ENCODE measurements around the gene MGMT. TPM values are rescaled to one million over a fixed set of nuclear protein-coding genes. Genes with fewer than 3 reads are reported as not detected.

Gene MGMT
- total RNA-seq, 1 experiment from 2014 or later: 11.5 TPM

- ATAC-seq (no peak), DNase-seq (ENCODE audit: low read depth, low spot score) (no peak)
- Histone ChIP-seq H3K9ac (ENCODE audit: low read length) (no peak overlapping the region), H3K4me3 (replicated peaks in 1 of 2; ENCODE audit: low read depth in 1 of 2, low read length in 2 of 2) (no peak overlapping the region), H3K9me3 (ENCODE audit: control insufficient read depth in 1 of 2, insufficient read depth in 1 of 2, low read depth in 1 of 2, low read length in 2 of 2) (peaks cover 19 to 29% of the 10 kb centered on the region in 2 experiments; a peak in 2 of 4 replicates), H3K27me3 (ENCODE audit: insufficient read depth, low read length) (no peaks in the 10 kb centered on the region), H3K9me2 (ENCODE audit: insufficient read depth) (no peaks in the 10 kb centered on the region), H2AFZ (ENCODE audit: low read depth, low read length, poor library complexity, severe bottlenecking) (no peak overlapping the region), H3K27ac (ENCODE audit: low read depth, low read length) (no peak overlapping the region), H3K79me2 (ENCODE audit: insufficient read depth, low read length) (no peaks in the 10 kb centered on the region), H4K20me1 (ENCODE audit: insufficient read depth) (no peaks in the 10 kb centered on the region), H3K4me2 (ENCODE audit: low read length) (no peak overlapping the region), H3K4me1 (ENCODE audit: control insufficient read depth in 1 of 2, insufficient read depth in 2 of 2, low read length in 2 of 2) (no peaks in the 10 kb centered on the region), H3K36me3 (ENCODE audit: control insufficient read depth in 1 of 2, insufficient read depth in 2 of 2, low read length in 2 of 2) (no peaks in the 10 kb centered on the region; a peak in 1 of 4 replicates)
- TF ChIP-seq EGR1 (IDR thresholded peaks at IDR 0.05; ENCODE audit: low read depth) (no peak), SRF (IDR thresholded peaks at IDR 0.05; ENCODE audit: low read depth) (no peak), SIN3A (IDR thresholded peaks at IDR 0.05; ENCODE audit: low read depth) (no peak), EZH2 (IDR thresholded peaks at IDR 0.05) (no peak), CTCF (IDR thresholded peaks at IDR 0.05 in 2 of 3, conservative IDR thresholded peaks at IDR 0.05 in 1 of 3; ENCODE audit: borderline replicate concordance in 1 of 3, insufficient read depth in 1 of 3, low read depth in 2 of 3, low read length in 2 of 3) (no peak), ATF3 (IDR thresholded peaks at IDR 0.05) (no peak), RAD21 (IDR thresholded peaks at IDR 0.05; ENCODE audit: low read depth) (no peak), SP1 (IDR thresholded peaks at IDR 0.05; ENCODE audit: low read depth) (no peak)
- CTCF ChIA-PET: no interaction called here
- BruUV-seq (replicated peaks): no TSS peak
- POLR2A ChIA-PET: no interaction called here
- RAD21 ChIA-PET (ENCODE audit: low non-redundant PET in 1 of 2, low total read pairs in 2 of 2, uncharacterized antibody in 2 of 2, unreplicated experiment in 2 of 2): no interaction called here
- intact Hi-C loops (cut with micrococcal nuclease): no loop called here
Measured at GRCh38 chr10:129495256-129495655, 28.2 kb downstream of the MGMT start.

GRCh38 chr10:129495698-129496097, 28.7 kb downstream of the MGMT start:
- Histone ChIP-seq H3K4me3 (replicated peaks in 1 of 2; ENCODE audit: low read depth in 1 of 2, low read length in 2 of 2) (no peak overlapping the region), H2AFZ (ENCODE audit: low read depth, low read length, poor library complexity, severe bottlenecking) (no peak overlapping the region), H3K9ac (ENCODE audit: low read length) (no peak overlapping the region), H4K20me1 (ENCODE audit: insufficient read depth) (no peaks in the 10 kb centered on the region), H3K36me3 (ENCODE audit: control insufficient read depth in 1 of 2, insufficient read depth in 2 of 2, low read length in 2 of 2) (no peaks in the 10 kb centered on the region; a peak in 1 of 4 replicates), H3K27ac (ENCODE audit: low read depth, low read length) (no peak overlapping the region), H3K27me3 (ENCODE audit: insufficient read depth, low read length) (no peaks in the 10 kb centered on the region), H3K79me2 (ENCODE audit: insufficient read depth, low read length) (no peaks in the 10 kb centered on the region), H3K9me2 (ENCODE audit: insufficient read depth) (no peaks in the 10 kb centered on the region), H3K9me3 (ENCODE audit: control insufficient read depth in 1 of 2, insufficient read depth in 1 of 2, low read depth in 1 of 2, low read length in 2 of 2) (peaks cover 19 to 29% of the 10 kb centered on the region in 2 experiments; a peak in 2 of 4 replicates), H3K4me1 (ENCODE audit: control insufficient read depth in 1 of 2, insufficient read depth in 2 of 2, low read length in 2 of 2) (no peaks in the 10 kb centered on the region), H3K4me2 (ENCODE audit: low read length) (no peak overlapping the region)
- intact Hi-C loops (cut with micrococcal nuclease): no loop called here
- ATAC-seq (no peak), DNase-seq (ENCODE audit: low read depth, low spot score) (no peak)
- POLR2A ChIA-PET: no interaction called here
- CTCF ChIA-PET: no interaction called here
- RAD21 ChIA-PET (ENCODE audit: low non-redundant PET in 1 of 2, low total read pairs in 2 of 2, uncharacterized antibody in 2 of 2, unreplicated experiment in 2 of 2): no interaction called here
- no TSS peak for BruUV-seq (replicated peaks)
- TF ChIP-seq POLR2A (IDR thresholded peaks at IDR 0.05; ENCODE audit: borderline replicate concordance, extremely low read depth, insufficient read depth, insufficient read length): no peak
- no peak for TF ChIP-seq SP1 (IDR thresholded peaks at IDR 0.05; ENCODE audit: low read depth)
- no peak for TF ChIP-seq ZBTB33 (IDR thresholded peaks at IDR 0.05; ENCODE audit: extremely low read depth, insufficient replicate concordance, low read length)
- TF ChIP-seq MAX (IDR thresholded peaks at IDR 0.05): no peak
- no peak for TF ChIP-seq ZNF274 (IDR thresholded peaks at IDR 0.05; ENCODE audit: low read depth, low read length)
- TF ChIP-seq POLR2AphosphoS5 (IDR thresholded peaks at IDR 0.05; ENCODE audit: low read depth, low read length): no peak
- no peak for TF ChIP-seq JUND (IDR thresholded peaks at IDR 0.05)
- no peak for TF ChIP-seq CEBPB (IDR thresholded peaks at IDR 0.05; ENCODE audit: low read depth)
- no peak for TF ChIP-seq EZH2 (IDR thresholded peaks at IDR 0.05)
